HG03378 (cell line): ENCODE results near the gene PCBP3.
"Not testable (repeated sequence)": the region's sequence is repeated elsewhere in the genome, so short reads cannot be mapped to it uniquely, and the experiment has no call there.

Experiments used
- ATAC-seq: cut with Tn5 transposase; IDR thresholded peaks from one replicate; pipeline ENCODE4 v1.9.1; 2021; ENCODE audit warnings: mild to moderate bottlenecking, moderate library complexity; ENCODE audit not compliant: unreplicated experiment

PCBP3 gene

GRCh38 chr21:45802956-45803617 lies 159.6 kb downstream of the PCBP3 start:
- no peak for ATAC-seq

GRCh38 chr21:45803618-45804340 lies 160.3 kb downstream of the PCBP3 start:
- ATAC-seq, result no peak

- no peak for ATAC-seq
Measured at GRCh38 chr21:45804809-45805313, 161.3 kb downstream of the PCBP3 start.

GRCh38 chr21:45805321-45805720 lies 161.8 kb downstream of the PCBP3 start:
- no peak for ATAC-seq

GRCh38 chr21:45806042-45806441 lies 162.5 kb downstream of the PCBP3 start:
- ATAC-seq, result no peak

GRCh38 chr21:45808663-45809062 lies 165.1 kb downstream of the PCBP3 start:
- ATAC-seq, result not testable (repeated sequence)

- ATAC-seq, result no peak
Measured at GRCh38 chr21:45809421-45809820, 165.9 kb downstream of the PCBP3 start.

- ATAC-seq, result no peak
Measured at GRCh38 chr21:45811136-45811535, 167.6 kb downstream of the PCBP3 start.

GRCh38 chr21:45814210-45814940 lies 170.8 kb downstream of the PCBP3 start:
- ATAC-seq, result not testable (repeated sequence)

- ATAC-seq, result not testable (repeated sequence)
Measured at GRCh38 chr21:45815781-45816180, 172.3 kb downstream of the PCBP3 start.

- ATAC-seq, result no peak
Measured at GRCh38 chr21:45816794-45817193, 173.3 kb downstream of the PCBP3 start.

GRCh38 chr21:45817345-45817744 lies 173.8 kb downstream of the PCBP3 start:
- no peak for ATAC-seq

GRCh38 chr21:45818276-45818903 lies 174.9 kb downstream of the PCBP3 start:
- ATAC-seq, result no peak

- no peak for ATAC-seq
Measured at GRCh38 chr21:45818904-45819285, 175.4 kb downstream of the PCBP3 start.

- no peak for ATAC-seq
Measured at GRCh38 chr21:45819478-45820170, 176.1 kb downstream of the PCBP3 start.

- no peak for ATAC-seq
Measured at GRCh38 chr21:45820171-45821091, 176.9 kb downstream of the PCBP3 start.

GRCh38 chr21:45821315-45821962 lies 177.9 kb downstream of the PCBP3 start:
- ATAC-seq, result no peak

- no peak for ATAC-seq
Measured at GRCh38 chr21:45821998-45822397, 178.5 kb downstream of the PCBP3 start.
